ENCODE measurements around the gene AP2A2. TPM values are rescaled to one million over a fixed set of nuclear protein-coding genes. Genes with fewer than 3 reads are reported as not detected.
A peak's percentile ranks its signal among the peaks of the same experiment; 100 is the strongest.

AP2A2 gene
- polyA plus RNA-seq, 4 donors = 30.5 to 67.3 (median 45.0) TPM

GRCh38 chr11:911031-911889 is 14.4 kb upstream of the AP2A2 start:
- peaks cover 0 to 27% (median 0%) of the 10 kb centered on the region in 3 donors for H3K36me3 ChIP-seq (ENCODE audit: control insufficient read depth in 3 of 3, insufficient read depth in 2 of 3, low read depth in 1 of 3, low read length in 3 of 3)
- no peaks in the 10 kb centered on the region for H3K9me3 ChIP-seq (ENCODE audit: control insufficient read depth in 2 of 2, insufficient read depth in 1 of 2, low read depth in 1 of 2, low read length in 1 of 2)
- 3 to 7% (median 6%) methylated on average over 46 to 68 of the region's 68 CpGs for WGBS, 3 donors
- no peaks in the 10 kb centered on the region for H3K27me3 ChIP-seq (ENCODE audit: control insufficient read depth in 3 of 3, insufficient read depth in 3 of 3, low read length in 3 of 3)
- peaks cover 0 to 11% (median 2%) of the 10 kb centered on the region in 3 donors for H3K4me1 ChIP-seq (ENCODE audit: control insufficient read depth in 3 of 3, insufficient read depth in 2 of 3, low read depth in 1 of 3, low read length in 2 of 3)
- H3K4me3 ChIP-seq (ENCODE audit: low read depth in 1 of 3, low read length in 3 of 3) = peak overlapping the region; percentile 55 to 91 (median 70)
- DNase-seq = peak in 1 of 2 donors; percentile 29
- FAIRE-seq = no peak
- peak overlapping the region; percentile 48 to 86 (median 66) for H3K27ac ChIP-seq (ENCODE audit: low read depth in 1 of 3, low read length in 2 of 3)

- 90 to 95% (median 92%) methylated on average over 11 of the region's 11 CpGs for WGBS, 3 donors
- Histone ChIP-seq H3K27ac (ENCODE audit: low read depth in 1 of 3, low read length in 2 of 3) (peak overlapping the region in 1 of 3 donors; percentile 86), H3K36me3 (ENCODE audit: control insufficient read depth in 3 of 3, insufficient read depth in 2 of 3, low read depth in 1 of 3, low read length in 3 of 3) (peaks cover 0 to 21% (median 0%) of the 10 kb centered on the region in 3 donors), H3K27me3 (ENCODE audit: control insufficient read depth in 3 of 3, insufficient read depth in 3 of 3, low read length in 3 of 3) (no peaks in the 10 kb centered on the region), H3K4me1 (ENCODE audit: control insufficient read depth in 3 of 3, insufficient read depth in 2 of 3, low read depth in 1 of 3, low read length in 2 of 3) (peaks cover 0 to 11% (median 2%) of the 10 kb centered on the region in 3 donors), H3K4me3 (ENCODE audit: low read depth in 1 of 3, low read length in 3 of 3) (peak overlapping the region in 1 of 3 donors; percentile 91), H3K9me3 (ENCODE audit: control insufficient read depth in 2 of 2, insufficient read depth in 1 of 2, low read depth in 1 of 2, low read length in 1 of 2) (no peaks in the 10 kb centered on the region)
- no peak for FAIRE-seq
- no peak for DNase-seq
Observed at GRCh38 chr11:911890-912219, 13.8 kb upstream of the AP2A2 start.

GRCh38 chr11:912266-912665 is 13.4 kb upstream of the AP2A2 start:
- WGBS, 3 donors = 91 to 94% (median 92%) methylated on average over 14 of the region's 14 CpGs
- FAIRE-seq (no peak), DNase-seq (no peak)
- peaks cover 0 to 11% (median 2%) of the 10 kb centered on the region in 3 donors for H3K4me1 ChIP-seq (ENCODE audit: control insufficient read depth in 3 of 3, insufficient read depth in 2 of 3, low read depth in 1 of 3, low read length in 2 of 3)
- H3K9me3 ChIP-seq (ENCODE audit: control insufficient read depth in 2 of 2, insufficient read depth in 1 of 2, low read depth in 1 of 2, low read length in 1 of 2) = no peaks in the 10 kb centered on the region
- H3K27me3 ChIP-seq (ENCODE audit: control insufficient read depth in 3 of 3, insufficient read depth in 3 of 3, low read length in 3 of 3) = no peaks in the 10 kb centered on the region
- H3K27ac ChIP-seq (ENCODE audit: low read depth in 1 of 3, low read length in 2 of 3) = no peak overlapping the region
- H3K4me3 ChIP-seq (ENCODE audit: low read depth in 1 of 3, low read length in 3 of 3) = no peak overlapping the region
- peaks cover 0 to 21% (median 0%) of the 10 kb centered on the region in 3 donors for H3K36me3 ChIP-seq (ENCODE audit: control insufficient read depth in 3 of 3, insufficient read depth in 2 of 3, low read depth in 1 of 3, low read length in 3 of 3)

GRCh38 chr11:913043-913442 is 12.6 kb upstream of the AP2A2 start:
- Histone ChIP-seq H3K4me3 (ENCODE audit: low read depth in 1 of 3, low read length in 3 of 3) (no peak overlapping the region), H3K9me3 (ENCODE audit: control insufficient read depth in 2 of 2, insufficient read depth in 1 of 2, low read depth in 1 of 2, low read length in 1 of 2) (no peaks in the 10 kb centered on the region), H3K27me3 (ENCODE audit: control insufficient read depth in 3 of 3, insufficient read depth in 3 of 3, low read length in 3 of 3) (no peaks in the 10 kb centered on the region), H3K27ac (ENCODE audit: low read depth in 1 of 3, low read length in 2 of 3) (no peak overlapping the region), H3K4me1 (ENCODE audit: control insufficient read depth in 3 of 3, insufficient read depth in 2 of 3, low read depth in 1 of 3, low read length in 2 of 3) (peaks cover 0 to 11% (median 2%) of the 10 kb centered on the region in 3 donors), H3K36me3 (ENCODE audit: control insufficient read depth in 3 of 3, insufficient read depth in 2 of 3, low read depth in 1 of 3, low read length in 3 of 3) (peaks cover 0 to 13% (median 0%) of the 10 kb centered on the region in 3 donors)
- DNase-seq (no peak), FAIRE-seq (no peak)
- WGBS, 3 donors = 83 to 93% (median 87%) methylated on average over 4 of the region's 4 CpGs

GRCh38 chr11:914204-914603 is 11.5 kb upstream of the AP2A2 start:
- Histone ChIP-seq H3K27me3 (ENCODE audit: control insufficient read depth in 3 of 3, insufficient read depth in 3 of 3, low read length in 3 of 3) (no peaks in the 10 kb centered on the region), H3K27ac (ENCODE audit: low read depth in 1 of 3, low read length in 2 of 3) (no peak overlapping the region), H3K4me3 (ENCODE audit: low read depth in 1 of 3, low read length in 3 of 3) (no peak overlapping the region), H3K9me3 (ENCODE audit: control insufficient read depth in 2 of 2, insufficient read depth in 1 of 2, low read depth in 1 of 2, low read length in 1 of 2) (no peaks in the 10 kb centered on the region), H3K36me3 (ENCODE audit: control insufficient read depth in 3 of 3, insufficient read depth in 2 of 3, low read depth in 1 of 3, low read length in 3 of 3) (peaks cover 0 to 2% (median 0%) of the 10 kb centered on the region in 3 donors), H3K4me1 (ENCODE audit: control insufficient read depth in 3 of 3, insufficient read depth in 2 of 3, low read depth in 1 of 3, low read length in 2 of 3) (peaks cover 0 to 11% (median 2%) of the 10 kb centered on the region in 3 donors)
- no peak for FAIRE-seq
- 75 to 81% (median 78%) methylated on average over 5 of the region's 5 CpGs for WGBS, 3 donors
- DNase-seq = no peak

- Histone ChIP-seq H3K27ac (ENCODE audit: low read depth in 1 of 3, low read length in 2 of 3) (no peak overlapping the region), H3K4me3 (ENCODE audit: low read depth in 1 of 3, low read length in 3 of 3) (no peak overlapping the region), H3K9me3 (ENCODE audit: control insufficient read depth in 2 of 2, insufficient read depth in 1 of 2, low read depth in 1 of 2, low read length in 1 of 2) (no peaks in the 10 kb centered on the region), H3K36me3 (ENCODE audit: control insufficient read depth in 3 of 3, insufficient read depth in 2 of 3, low read depth in 1 of 3, low read length in 3 of 3) (no peaks in the 10 kb centered on the region), H3K4me1 (ENCODE audit: control insufficient read depth in 3 of 3, insufficient read depth in 2 of 3, low read depth in 1 of 3, low read length in 2 of 3) (peaks cover 0 to 5% (median 0%) of the 10 kb centered on the region in 3 donors), H3K27me3 (ENCODE audit: control insufficient read depth in 3 of 3, insufficient read depth in 3 of 3, low read length in 3 of 3) (no peaks in the 10 kb centered on the region)
- 78 to 83% (median 80%) methylated on average over 21 of the region's 21 CpGs for WGBS, 3 donors
- DNase-seq (no peak), FAIRE-seq (no peak)
Observed at GRCh38 chr11:914747-915501, 10.7 kb upstream of the AP2A2 start.

- no peaks in the 10 kb centered on the region for H3K9me3 ChIP-seq (ENCODE audit: control insufficient read depth in 2 of 2, insufficient read depth in 1 of 2, low read depth in 1 of 2, low read length in 1 of 2)
- DNase-seq = no peak
- no peak for FAIRE-seq
- H3K4me1 ChIP-seq (ENCODE audit: control insufficient read depth in 3 of 3, insufficient read depth in 2 of 3, low read depth in 1 of 3, low read length in 2 of 3) = no peaks in the 10 kb centered on the region
- H3K27ac ChIP-seq (ENCODE audit: low read depth in 1 of 3, low read length in 2 of 3) = no peak overlapping the region
- H3K27me3 ChIP-seq (ENCODE audit: control insufficient read depth in 3 of 3, insufficient read depth in 3 of 3, low read length in 3 of 3) = no peaks in the 10 kb centered on the region
- WGBS, 3 donors = 84 to 85% (median 84%) methylated on average over 8 of the region's 8 CpGs
- H3K4me3 ChIP-seq (ENCODE audit: low read depth in 1 of 3, low read length in 3 of 3) = no peak overlapping the region
- H3K36me3 ChIP-seq (ENCODE audit: control insufficient read depth in 3 of 3, insufficient read depth in 2 of 3, low read depth in 1 of 3, low read length in 3 of 3) = no peaks in the 10 kb centered on the region
Observed at GRCh38 chr11:917426-917825, 8.2 kb upstream of the AP2A2 start.

GRCh38 chr11:921921-922678 is 3.6 kb upstream of the AP2A2 start:
- DNase-seq (no peak), FAIRE-seq (no peak)
- no peaks in the 10 kb centered on the region for H3K9me3 ChIP-seq (ENCODE audit: control insufficient read depth in 2 of 2, insufficient read depth in 1 of 2, low read depth in 1 of 2, low read length in 1 of 2)
- H3K4me1 ChIP-seq (ENCODE audit: control insufficient read depth in 3 of 3, insufficient read depth in 2 of 3, low read depth in 1 of 3, low read length in 2 of 3) = peaks cover 0 to 6% (median 0%) of the 10 kb centered on the region in 3 donors
- H3K27me3 ChIP-seq (ENCODE audit: control insufficient read depth in 3 of 3, insufficient read depth in 3 of 3, low read length in 3 of 3) = no peaks in the 10 kb centered on the region
- H3K4me3 ChIP-seq (ENCODE audit: low read depth in 1 of 3, low read length in 3 of 3) = no peak overlapping the region
- 78 to 87% (median 80%) methylated on average over 15 of the region's 15 CpGs for WGBS, 3 donors
- no peak overlapping the region for H3K27ac ChIP-seq (ENCODE audit: low read depth in 1 of 3, low read length in 2 of 3)
- peaks cover 0 to 2% (median 0%) of the 10 kb centered on the region in 3 donors for H3K36me3 ChIP-seq (ENCODE audit: control insufficient read depth in 3 of 3, insufficient read depth in 2 of 3, low read depth in 1 of 3, low read length in 3 of 3)

All from small intestine (tissue), 7 donors.